HG03354 (cell line): Measurements from ENCODE around the gene PTPRN2.
"Not testable (repeated sequence)": the region's sequence is repeated elsewhere in the genome, so short reads cannot be mapped to it uniquely, and the experiment has no call there.

Experiments used
- ATAC-seq: cut with Tn5 transposase; IDR thresholded peaks from one replicate; pipeline ENCODE4 v1.9.1; 2021; ENCODE audit warnings: mild to moderate bottlenecking; ENCODE audit not compliant: unreplicated experiment, poor library complexity, severe bottlenecking

PTPRN2 gene

DNA sequence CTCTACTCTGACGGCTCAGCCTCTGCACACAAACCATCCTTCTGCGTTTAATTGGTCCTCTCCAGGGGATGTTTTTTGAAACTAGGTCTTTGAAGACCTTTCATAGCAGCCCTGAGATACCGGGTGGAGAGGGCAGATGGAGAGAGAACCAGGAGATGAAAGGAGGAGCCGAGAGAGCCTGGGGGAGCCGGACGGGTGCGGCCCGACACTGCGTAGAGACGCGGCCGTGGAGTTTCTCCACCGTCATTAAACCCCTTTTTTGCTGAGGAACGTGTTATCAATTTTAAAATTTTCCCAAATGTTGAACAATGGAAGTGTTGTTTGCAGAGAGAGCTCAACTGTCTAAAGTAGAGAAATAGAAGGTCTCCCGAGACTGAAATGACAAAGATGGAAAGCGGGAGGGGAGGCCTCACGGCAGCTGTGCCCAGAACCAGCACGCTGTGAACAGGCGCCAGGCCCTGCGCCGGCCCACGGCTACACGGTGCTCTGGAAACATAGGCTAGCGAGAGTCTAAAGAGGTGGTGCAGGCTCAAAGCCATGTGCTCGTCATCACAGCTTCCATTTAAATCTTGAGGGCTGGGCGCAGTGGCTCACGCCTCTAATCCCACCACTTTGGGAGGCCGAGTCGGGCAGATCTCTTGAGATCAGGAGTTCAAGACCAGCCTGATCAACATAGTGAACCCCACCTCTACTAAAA is 307.0 kb downstream of the PTPRN2 start:
- no peak for ATAC-seq

GRCh38 chr7:158279539-158280447 is 307.8 kb downstream of the PTPRN2 start:
- ATAC-seq, result no peak

DNA sequence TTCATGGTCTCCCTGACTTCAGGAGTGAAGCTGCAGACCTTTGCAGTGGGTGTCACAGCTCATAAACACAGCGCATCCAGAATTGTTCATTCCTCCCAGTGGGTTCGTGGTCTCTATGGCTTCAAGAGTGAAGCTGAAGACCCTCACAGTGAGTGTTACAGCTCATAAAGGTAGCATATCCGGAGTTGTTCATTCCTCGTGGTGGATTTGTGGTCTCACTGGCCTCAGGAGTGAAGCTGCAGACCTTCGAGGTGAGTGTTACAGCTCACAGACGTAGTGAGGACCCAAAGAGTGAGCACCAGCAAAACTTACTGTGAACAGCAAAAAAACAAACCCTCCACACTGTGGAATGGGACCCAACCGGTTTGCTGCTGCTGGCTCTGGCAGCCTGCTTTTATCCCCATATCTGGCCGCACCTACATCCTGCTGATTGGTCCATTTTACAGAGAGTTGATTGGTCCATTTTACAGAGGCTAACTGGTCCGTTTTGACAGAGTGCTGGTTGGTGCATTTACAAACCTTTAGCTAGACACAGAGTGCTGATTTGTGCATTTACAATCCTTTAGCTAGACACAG is 308.8 kb downstream of the PTPRN2 start:
- no peak for ATAC-seq

DNA sequence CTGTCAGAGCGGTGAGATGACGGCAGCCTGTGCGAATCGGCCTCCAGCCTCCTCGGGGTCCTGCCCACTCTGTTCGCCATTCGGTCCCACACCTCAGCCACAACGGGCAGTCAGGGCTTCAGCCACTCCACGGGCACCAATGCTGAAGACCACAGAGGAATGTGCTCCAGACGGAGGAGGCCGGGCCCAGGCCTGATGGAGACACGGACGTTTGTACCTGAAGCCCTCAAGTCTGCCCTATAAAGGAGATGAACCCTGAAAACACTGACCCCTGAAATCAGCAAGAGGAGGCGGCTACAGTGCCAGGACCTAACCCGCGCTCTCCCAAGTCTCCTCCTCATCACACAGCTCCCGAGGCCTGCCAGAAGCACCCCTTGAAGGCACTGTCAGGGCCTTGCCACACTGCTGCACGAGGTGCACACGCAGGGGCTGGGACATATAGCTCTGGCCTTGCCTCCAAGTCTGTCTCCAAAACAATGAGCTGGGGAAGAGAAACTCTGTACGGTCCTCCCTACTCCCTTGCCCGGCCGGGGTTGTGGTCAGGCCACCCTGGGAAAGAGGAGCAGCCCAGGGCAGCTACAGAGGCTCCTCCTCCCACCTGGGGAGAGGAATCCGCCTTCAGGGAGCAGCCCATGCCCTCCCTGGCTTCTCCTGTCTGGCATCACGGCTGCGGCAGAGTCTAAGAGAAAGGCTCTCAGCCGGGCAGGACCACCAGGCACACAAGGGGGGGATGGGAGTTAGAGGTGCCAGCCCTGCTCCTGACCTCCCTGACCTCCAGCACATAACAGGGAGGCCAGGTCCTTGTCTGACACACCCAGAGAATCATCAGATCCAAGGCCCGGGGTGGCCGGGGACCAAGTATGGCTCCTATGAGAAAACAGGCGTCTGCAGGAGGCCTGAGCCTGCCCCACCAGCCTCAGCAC is 310.1 kb downstream of the PTPRN2 start:
- ATAC-seq, result no peak

DNA sequence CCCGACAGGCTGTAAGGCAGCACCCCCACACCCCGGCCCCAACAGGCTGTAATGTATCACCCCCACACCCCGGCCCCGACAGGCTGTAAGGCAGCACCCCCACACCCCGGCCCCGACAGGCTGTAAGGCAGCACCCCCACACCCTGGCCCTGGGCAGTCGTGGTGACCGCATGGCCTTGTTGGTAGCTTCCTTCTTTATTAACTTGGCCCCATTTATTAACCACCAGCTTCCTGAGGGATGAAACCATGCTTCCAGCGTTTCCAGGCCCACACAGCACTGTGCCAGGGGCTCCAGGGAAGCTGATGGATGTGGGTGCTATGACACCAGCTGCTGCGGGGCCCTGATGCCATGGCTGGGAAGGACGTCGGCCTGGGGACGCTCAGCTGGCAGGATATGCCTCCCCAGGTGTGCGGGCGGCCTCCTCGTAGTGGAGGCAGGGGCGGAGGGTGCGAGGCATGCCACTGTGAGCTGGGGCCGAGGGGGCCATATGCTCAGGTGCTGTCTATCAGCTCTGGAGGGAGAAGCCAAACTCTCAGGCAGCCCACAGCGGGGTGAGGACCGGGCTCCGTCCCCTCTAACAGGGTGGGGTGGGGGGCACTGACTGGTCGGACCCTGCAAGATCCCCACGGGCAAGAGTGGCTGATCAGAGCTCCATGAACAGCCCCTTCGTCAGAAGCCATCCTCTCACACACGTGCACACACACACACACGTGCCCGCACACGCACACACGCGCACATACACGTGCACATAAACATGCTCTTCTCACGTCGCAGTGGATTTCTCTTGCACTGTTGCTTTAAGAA is 311.0 kb downstream of the PTPRN2 start:
- ATAC-seq, result no peak

- no peak for ATAC-seq
Observed at GRCh38 chr7:158275711-158276413, 311.8 kb downstream of the PTPRN2 start.

GRCh38 chr7:158274996-158275395 is 312.6 kb downstream of the PTPRN2 start:
- ATAC-seq, result no peak

- no peak for ATAC-seq
Observed at GRCh38 chr7:158274404-158274811, 313.2 kb downstream of the PTPRN2 start.

GRCh38 chr7:158273756-158274342 is 313.8 kb downstream of the PTPRN2 start:
- ATAC-seq, result not testable (repeated sequence)

GRCh38 chr7:158273138-158273651 is 314.4 kb downstream of the PTPRN2 start:
- ATAC-seq, result no peak

DNA sequence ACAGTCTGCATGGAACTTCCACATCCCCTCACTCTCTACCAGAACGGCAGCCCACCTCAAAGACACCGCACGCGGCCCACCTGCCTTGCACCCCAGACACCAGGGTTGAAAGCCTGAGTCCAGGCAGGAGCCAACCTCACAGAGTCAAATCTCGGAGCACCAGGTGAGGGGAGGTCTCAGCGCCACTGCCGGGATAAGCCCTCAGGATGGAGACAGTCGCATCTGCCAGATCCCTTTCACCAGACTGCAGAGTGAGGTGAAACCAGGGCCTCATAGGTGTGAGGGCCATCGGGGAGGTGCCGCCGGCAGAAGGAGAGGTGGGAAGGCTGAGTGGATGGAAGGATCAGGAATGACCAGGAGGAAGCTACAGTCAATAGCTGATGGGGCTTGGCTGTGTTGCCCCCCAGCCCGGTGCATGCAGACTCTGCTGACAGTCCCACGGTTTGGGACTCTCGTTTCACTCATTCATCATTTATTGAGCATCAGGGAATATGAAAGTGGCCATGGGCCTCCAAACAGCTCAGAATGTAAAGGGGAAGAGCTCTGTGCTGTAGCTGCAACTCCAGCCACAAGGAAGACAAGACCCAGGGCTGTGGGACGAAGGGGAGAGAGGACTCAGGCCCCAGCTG is 315.0 kb downstream of the PTPRN2 start:
- ATAC-seq, result no peak

DNA sequence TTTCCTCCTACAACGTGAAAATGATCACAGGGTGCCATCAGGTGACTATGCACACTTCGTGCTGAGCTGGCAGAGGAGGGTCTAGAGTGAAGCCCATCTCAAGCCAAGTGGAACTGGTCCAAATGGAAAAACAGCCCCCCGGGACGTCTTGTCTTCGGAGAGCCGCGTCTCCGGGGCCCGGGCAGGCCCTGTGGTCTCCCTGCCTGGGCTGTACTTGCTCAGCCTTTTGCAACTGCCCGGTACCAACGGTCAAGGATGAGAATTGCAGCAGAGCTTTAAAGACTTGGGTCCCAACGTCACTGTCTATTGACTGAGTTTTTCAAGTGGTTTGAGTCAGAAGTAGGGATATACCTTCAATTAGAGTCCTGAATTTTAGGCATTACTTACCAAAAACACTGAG is 315.5 kb downstream of the PTPRN2 start:
- no peak for ATAC-seq

DNA sequence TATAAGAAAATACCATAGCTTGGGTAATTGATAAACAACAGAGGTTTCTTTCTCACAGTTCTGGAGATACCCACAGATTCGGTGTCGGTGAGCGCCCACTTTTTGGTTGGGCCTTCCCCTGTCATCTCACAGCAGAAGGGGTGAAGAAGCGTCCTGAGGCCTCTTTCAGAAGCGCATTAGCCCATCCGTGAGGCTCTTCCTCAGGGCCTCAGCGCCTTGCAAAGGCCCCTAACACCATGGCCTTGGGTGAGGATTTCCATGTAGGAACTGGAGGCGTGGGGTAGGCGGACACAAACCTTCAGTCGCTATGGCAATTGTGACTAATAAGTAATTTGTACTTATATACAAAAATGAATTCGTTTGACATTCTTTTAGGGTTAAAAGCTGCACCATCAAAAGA is 316.0 kb downstream of the PTPRN2 start:
- ATAC-seq, result no peak

GRCh38 chr7:158270856-158271413 is 316.7 kb downstream of the PTPRN2 start:
- ATAC-seq, result no peak

- no peak for ATAC-seq
Observed at GRCh38 chr7:158270106-158270775, 317.4 kb downstream of the PTPRN2 start.

GRCh38 chr7:158268816-158269535 is 318.6 kb downstream of the PTPRN2 start:
- no peak for ATAC-seq
